Stimulated activated CD4-positive, alpha-beta T cell treated with anti-CD3 and anti-CD28 coated beads, Interleukin-4, amount 100 ng/mL, for 24 hours (primary cell): ENCODE measurements around the gene VPS11.
"Not testable (repeated sequence)": the region's sequence is repeated elsewhere in the genome, so short reads cannot be mapped to it uniquely, and the experiment has no call there.

Experiments
- DNase-seq: peaks from one replicate; pipeline ENCODE4 v3.0.0-alpha.2; 2020

Gene VPS11

GRCh38 chr11:119067371-119068222 is at the start of gene VPS11:
Gene VPS11 (plus strand): TSS chr11:119067818. CDS start chr11:119067824, 6 bp downstream.
- peak; percentile 99 for DNase-seq

- DNase-seq = peak; percentile 97
Measured at GRCh38 chr11:119018074-119018938, 49.3 kb upstream of the VPS11 start, which contains the start of the genes RPS25 and TRAPPC4. Gene RPS25 (minus strand): TSS chr11:119018343. CDS start chr11:119018284, 59 bp downstream. Gene TRAPPC4 (plus strand): TSS chr11:119018766. CDS start chr11:119018796, 30 bp downstream.

GRCh38 chr11:119019996-119020395 is 47.6 kb upstream of the VPS11 start:
- no peak for DNase-seq

- no peak for DNase-seq
Measured at GRCh38 chr11:119021631-119022030, 46.0 kb upstream of the VPS11 start.

- no peak for DNase-seq
Measured at GRCh38 chr11:119023741-119024140, 43.9 kb upstream of the VPS11 start.

GRCh38 chr11:119024430-119025098 is 43.1 kb upstream of the VPS11 start:
- DNase-seq = no peak

GRCh38 chr11:119025099-119025473 is 42.5 kb upstream of the VPS11 start:
- DNase-seq = no peak

GRCh38 chr11:119025541-119025940 is 42.1 kb upstream of the VPS11 start:
- DNase-seq = no peak

- DNase-seq = no peak
Measured at GRCh38 chr11:119025978-119026766, 41.4 kb upstream of the VPS11 start.

- DNase-seq = no peak
Measured at GRCh38 chr11:119026970-119027369, 40.6 kb upstream of the VPS11 start.

- no peak for DNase-seq
Measured at GRCh38 chr11:119027561-119028345, 39.9 kb upstream of the VPS11 start.

GRCh38 chr11:119028346-119029068 is 39.1 kb upstream of the VPS11 start:
- DNase-seq = no peak

GRCh38 chr11:119029069-119029339 is 38.6 kb upstream of the VPS11 start:
- no peak for DNase-seq

- DNase-seq = peak; percentile 66
Measured at GRCh38 chr11:119029340-119030028, 38.1 kb upstream of the VPS11 start.

- DNase-seq = no peak
Measured at GRCh38 chr11:119030029-119030328, 37.6 kb upstream of the VPS11 start.

GRCh38 chr11:119030329-119031047 is 37.1 kb upstream of the VPS11 start, which contains the start of gene SLC37A4:
Gene SLC37A4 (minus strand): TSS chr11:119030877.
- peak; percentile 96 for DNase-seq

GRCh38 chr11:119031912-119032280 is 35.7 kb upstream of the VPS11 start:
- DNase-seq = no peak

- not testable (repeated sequence) for DNase-seq
Measured at GRCh38 chr11:119033421-119033820, 34.2 kb upstream of the VPS11 start.

GRCh38 chr11:119034813-119035212 is 32.8 kb upstream of the VPS11 start:
- DNase-seq = no peak

- no peak for DNase-seq
Measured at GRCh38 chr11:119038884-119039283, 28.7 kb upstream of the VPS11 start.
